ENCODE measurements around the gene ZNF48. TPM values are rescaled to one million over a fixed set of nuclear protein-coding genes. Genes with fewer than 3 reads are reported as not detected.

The ZNF48 gene
- 3.4 and 5.2 TPM in 2 replicates for total RNA-seq (2014; rRNA removed; shearing (Covaris generic))

- DNase-seq (ENCODE audit: low read depth) = peak; percentile 80
Observed at GRCh38 chr16:30395155-30395991, at the start of gene ZNF48. TSS of gene ZNF48 (plus strand) at chr16:30395420. CDS start at chr16:30395795, 375 bp downstream.

- no peak for DNase-seq (ENCODE audit: low read depth)
Observed at GRCh38 chr16:30346286-30346685, 48.9 kb upstream of the ZNF48 start.

DNA sequence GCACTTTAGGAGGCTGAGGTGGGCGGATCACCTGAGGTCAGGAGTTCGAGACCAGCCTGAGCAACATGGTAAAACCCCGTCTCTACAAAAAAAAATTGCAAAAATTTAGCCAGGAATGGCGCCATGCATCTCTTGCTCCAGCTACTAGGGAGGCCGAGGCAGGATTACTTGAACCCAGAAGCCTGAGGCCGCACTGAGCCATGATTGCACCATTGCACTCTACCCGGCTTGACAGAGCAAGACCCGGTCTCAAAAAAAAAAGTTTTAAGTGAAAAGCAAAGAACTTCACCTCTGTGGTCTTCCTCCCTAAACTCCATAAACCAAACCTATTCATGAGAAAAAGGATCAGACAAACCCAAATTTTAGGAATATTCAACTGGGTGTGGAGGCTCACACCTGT, 47.1 kb upstream of the ZNF48 start:
- no peak for DNase-seq (ENCODE audit: low read depth)

DNA sequence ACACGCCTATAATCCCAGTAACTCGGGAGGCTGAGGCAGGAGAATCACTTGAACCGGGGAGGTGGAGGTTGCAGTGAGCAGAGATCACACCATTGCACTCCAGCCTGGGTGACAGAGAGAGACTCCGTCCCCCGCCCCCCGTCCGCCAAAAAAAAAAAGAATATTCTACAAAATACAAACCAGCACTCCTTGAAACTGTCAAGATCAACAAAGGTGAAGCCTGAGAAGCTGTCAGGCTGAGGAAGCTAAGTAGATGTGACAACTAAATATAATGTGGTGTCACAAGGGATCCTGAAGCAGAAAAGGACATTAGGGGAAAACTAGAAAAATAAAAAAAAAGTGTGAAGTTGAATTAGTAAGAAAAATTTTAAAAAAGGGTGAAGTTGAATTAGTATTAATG, 46.3 kb upstream of the ZNF48 start:
- DNase-seq (ENCODE audit: low read depth) = no peak

- DNase-seq (ENCODE audit: low read depth) = no peak
Observed at GRCh38 chr16:30349675-30350074, 45.5 kb upstream of the ZNF48 start.

DNA sequence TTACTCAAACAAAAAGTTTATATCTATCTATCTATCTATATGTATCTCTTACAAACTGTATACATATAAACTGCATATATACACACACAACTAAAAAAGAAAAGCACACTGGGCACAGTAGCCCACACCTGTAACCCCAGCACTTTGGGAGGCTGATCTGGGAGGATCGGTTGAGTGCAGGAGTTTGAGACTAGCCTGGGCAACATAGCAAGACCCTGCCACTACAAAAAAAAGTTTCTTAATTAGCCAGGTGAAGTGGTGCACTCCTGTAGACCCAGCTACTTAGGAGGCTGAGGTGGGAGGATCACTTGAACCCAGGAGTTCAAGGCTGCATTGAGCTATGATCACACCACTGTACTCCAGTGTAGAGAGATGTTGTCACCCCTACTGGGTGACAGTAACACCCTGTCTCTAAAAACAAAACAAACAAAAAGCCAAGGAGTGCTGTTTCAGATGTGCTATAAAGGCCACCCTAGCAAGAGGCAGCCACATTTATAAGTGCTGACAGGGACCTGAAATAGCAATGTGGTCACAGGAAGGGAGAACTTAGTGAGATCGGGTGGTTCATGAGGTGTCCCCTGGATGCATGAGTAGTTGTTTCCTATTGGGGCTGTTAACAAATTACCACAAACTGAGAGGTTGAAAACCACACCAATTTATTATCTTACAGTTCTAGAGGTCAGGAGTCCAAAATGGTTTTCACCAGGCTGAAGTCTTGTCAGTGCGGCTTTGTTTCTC, 44.9 kb upstream of the ZNF48 start:
- no peak for DNase-seq (ENCODE audit: low read depth)

- no peak for DNase-seq (ENCODE audit: low read depth)
Observed at GRCh38 chr16:30351001-30351441, 44.2 kb upstream of the ZNF48 start.

DNA sequence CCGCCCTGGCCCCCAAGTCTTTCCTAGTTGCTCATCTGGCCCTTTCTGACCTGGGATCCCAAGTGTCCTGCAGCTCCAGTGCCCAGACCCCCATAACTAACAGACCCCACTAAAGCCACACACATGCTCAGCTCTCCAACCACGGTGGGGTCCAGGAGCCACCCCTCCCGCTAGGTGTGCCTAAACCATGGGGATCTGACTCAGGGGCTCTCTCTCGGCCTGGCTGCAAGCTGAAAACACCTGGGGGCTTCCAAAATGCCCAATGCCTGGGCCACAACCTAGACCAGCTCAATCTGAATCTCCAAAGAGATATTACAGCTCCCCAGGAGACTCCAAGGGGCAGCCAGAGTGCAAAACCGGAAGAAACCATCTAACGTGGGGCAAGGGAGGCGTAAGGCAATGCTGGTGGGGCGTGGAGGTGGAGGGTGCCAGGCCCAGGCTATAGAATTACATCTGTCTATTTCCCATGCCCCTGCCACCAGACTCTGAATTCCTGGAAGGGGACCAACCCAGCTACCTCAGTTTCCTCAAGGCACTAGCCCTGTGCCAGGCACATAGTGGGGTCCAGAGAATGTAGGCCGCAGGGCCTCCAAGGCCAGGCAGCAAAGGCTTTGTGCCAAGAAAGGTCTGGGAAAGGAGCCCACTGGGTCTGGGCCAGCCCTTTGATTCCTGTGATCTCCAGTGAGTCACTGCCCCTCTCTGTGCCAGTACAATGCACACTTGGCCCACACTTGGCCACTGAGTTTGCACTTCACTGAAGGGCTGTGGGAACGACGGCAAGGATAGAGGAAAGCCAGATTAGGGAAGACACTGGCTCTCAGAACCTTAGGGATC, 43.4 kb upstream of the ZNF48 start:
- peak; percentile 93 for DNase-seq (ENCODE audit: low read depth)

DNA sequence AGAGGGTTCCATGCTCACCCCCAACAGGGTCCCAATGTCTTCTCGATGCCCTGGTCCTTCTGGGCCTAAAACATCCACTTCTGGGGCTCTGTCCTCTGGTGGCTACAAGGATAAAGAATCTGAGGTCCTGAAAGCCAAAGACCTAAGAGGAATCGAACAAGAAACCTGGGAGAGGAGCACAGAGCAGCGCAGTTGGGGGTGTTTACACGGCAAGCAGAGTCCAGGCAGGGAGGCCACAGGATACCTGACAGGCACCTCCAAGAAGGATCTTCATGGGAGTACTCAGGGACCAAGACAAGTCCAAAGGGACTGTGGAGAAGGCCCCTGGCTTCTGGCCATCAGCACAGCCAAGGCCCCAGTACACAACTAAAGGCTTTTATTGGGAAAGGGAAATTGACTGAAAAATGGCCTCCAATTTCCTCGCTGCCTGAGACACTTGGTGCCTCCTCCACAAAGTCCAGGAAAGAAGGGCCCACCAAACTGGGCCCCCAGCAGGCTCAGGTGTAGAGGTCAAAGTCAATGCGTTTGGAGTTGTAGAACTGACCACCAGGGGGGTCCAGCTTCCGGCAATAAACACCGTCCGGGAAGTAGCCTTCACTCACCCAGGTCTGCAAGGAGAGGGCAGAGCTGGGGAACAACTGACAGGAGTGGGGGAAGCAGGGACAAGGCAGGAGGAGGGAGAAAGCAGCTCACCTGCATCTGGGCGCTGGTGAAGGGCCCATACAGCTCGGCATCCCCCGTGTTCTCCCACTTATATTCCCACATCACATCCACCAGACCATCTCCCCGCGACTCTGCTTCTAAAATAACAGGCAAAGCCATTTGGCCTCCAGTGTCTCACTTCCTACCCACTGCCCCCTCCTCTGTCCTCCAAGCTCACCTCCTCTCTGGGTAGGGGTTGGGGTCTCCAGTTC, 42.5 kb upstream of the ZNF48 start:
- DNase-seq (ENCODE audit: low read depth) = no peak

DNA sequence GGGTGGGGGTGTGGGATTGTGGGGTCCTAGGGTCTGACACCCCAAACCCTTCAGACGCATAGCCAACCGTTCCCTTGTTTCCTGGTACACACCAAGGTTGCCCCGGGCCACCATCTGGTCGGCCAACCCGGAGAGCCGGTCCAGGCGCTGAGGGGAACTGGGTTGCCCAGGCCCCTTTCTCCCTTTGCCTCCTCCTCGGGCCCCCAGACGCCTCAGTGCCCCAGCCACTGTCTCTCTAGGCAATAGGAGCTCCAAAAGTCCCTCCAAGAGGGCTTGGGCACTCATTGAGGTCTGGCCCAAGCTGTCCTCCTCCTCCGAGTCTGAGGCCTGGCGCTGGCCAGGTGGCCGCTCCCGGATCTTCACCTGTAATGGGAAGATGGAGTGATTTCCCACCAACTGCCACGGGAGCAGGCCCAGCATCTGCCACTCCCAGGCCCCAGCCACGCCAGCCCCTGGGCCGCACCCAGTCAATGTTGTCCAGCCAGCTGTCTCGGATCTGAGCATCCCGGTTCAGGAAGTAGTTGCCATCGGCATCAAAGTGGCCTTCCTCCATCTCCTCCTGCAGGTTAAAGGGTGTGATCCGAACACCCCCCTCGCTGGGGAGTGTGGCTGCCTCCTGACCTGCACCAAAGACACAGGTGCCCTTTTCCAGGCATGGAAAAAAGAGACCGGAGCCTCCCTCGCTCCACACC, 41.6 kb upstream of the ZNF48 start:
- no peak for DNase-seq (ENCODE audit: low read depth)

DNA sequence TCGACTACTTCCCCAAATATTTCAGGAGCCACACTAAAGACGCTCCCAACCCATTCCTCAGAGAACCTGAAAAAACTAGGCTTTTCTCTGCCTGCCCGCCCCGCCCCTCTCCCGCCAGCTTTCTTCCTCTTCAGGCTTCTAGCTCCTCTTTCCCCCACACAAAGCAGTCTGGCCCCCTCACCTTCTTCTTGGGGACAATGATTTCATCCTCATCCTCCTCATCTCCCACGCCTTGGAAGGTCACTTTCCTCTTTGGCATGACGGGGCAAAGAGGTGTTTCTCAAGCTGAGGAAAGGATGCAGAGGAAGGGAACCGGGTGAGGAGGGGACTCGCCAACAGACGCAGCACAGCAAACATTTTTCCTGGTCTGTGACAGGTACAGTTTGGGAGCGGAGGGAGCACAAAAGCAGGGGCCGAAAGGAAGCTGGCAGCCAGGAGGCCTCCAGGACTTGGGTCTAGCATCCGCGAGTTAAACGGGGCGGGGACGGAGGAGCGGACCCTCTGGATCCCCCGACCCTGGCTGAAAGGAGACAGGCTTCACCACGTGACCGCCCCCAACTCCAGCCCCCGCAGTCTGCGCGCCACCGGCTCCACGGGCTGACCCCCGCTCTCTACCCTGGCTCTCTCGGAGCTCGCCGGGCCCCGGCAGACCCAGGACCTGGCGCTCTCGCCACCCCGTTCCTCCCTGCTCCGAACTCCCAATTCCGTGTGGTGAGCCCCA, 40.6 kb upstream of the ZNF48 start:
- DNase-seq (ENCODE audit: low read depth) = no peak

DNA sequence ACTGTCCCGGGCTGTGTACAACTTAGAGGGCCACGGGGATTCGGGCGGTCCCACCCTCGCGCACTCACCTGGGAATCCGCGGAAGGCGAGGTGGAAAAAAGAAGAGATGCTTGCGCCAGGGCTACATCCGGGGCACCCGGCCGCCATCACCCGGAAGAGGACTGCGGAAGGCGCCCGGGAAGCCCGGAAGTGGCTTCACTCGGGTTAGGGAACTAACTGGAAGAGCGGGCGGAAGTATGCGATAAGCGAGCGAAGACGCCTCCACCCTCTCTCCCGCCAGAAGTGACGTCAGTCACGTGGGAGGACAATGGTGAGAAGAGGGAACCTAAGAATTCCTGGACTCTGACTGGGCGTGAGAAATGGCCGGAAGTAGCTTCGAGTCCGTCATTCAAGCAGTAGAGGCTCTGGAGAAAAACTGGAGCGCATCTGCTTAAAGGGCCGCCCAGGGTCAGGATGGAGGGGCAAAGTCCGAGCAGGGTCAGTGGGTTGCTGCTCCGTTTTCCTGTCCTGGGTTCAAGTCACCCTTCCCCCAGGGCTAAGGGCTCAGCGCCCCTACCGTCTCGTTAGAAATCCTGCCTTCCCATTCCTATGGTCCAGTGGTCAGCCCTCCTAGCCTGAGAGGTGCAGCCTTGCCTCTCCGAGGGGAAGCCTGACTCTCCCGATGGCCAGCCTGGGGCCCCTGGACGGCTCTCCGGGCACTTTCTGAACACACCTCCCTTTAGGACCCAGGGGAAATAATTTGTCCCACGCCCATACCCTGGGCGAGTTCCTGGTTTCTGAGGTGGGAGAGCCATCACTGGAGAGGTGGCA, 39.9 kb upstream of the ZNF48 start, which contains the start of gene CD2BP2:
Gene CD2BP2, minus strand, starts transcription at position 165 of the 810 bp plus-strand sequence. CDS start 627 bp downstream, outside the sequence.
- DNase-seq (ENCODE audit: low read depth) = peak; percentile 99

GRCh38 chr16:30355954-30356308, 39.3 kb upstream of the ZNF48 start:
- DNase-seq (ENCODE audit: low read depth) = no peak

- DNase-seq (ENCODE audit: low read depth) = peak; percentile 41
Observed at GRCh38 chr16:30356401-30357084, 38.7 kb upstream of the ZNF48 start.

DNA sequence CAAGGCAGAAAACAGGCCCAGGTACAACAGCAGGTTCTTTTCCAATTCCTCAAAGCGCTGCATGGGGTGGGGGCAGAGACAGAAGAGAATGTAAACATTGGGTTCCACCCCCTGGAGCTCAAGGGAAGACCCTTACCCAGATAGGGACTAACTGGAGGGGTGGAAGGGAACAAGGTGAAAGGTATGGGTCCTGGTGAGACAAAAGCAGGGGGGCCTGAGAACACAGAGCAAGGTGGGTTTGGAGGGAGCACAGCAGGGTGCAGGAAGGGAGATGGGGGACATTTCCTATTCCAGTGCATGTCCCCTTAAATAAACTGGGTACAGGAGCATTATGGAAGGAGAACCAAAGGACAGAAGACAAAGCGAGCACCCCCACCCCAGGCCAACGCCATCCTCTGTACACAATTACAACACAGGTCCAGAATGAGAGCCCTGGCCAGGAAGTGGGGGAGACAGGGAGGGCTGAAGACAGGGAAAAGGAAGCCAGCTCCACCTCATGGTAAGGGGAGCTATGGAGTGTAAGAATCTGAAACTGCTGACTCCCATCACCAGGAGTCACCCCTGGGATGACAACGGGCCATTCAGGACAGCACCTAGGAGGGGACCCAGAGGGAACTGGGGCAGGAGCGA, 38.0 kb upstream of the ZNF48 start:
- no peak for DNase-seq (ENCODE audit: low read depth)

GRCh38 chr16:30357715-30358576, 37.3 kb upstream of the ZNF48 start:
- no peak for DNase-seq (ENCODE audit: low read depth)

DNA sequence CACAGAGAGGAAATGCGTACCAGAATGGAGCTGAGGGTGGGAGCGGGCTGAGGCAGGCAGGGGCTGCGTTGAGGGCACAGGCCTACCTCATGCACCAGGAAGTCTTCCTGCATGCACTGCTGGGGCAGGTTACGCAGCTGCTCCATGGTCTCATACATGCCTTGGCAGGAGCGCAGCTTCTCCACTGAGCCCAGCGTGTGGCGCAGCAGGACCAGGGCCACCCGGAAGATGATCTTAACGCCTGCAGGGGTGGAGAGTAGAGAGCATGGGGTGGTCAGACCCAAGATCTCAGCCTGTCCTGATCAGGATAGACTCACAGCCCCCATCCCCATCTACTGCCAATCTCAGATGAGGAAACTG, 36.7 kb upstream of the ZNF48 start:
- DNase-seq (ENCODE audit: low read depth) = no peak
